Tibial nerve (tissue), 4 donors: ENCODE data around the gene UBE4A. TPM values are rescaled to one million over a fixed set of nuclear protein-coding genes. Genes with fewer than 3 reads are reported as not detected.

Source experiments
- DNase-seq, 2 donors: peaks; one replicate each; pipeline ENCODE4 v3.0.0-alpha.2; 2019; ENCODE audit warnings: low spot score in 2 of 2
- H3K27ac ChIP-seq, 4 donors: fragments of 200-600 bp; sonication (generic) in 3 of 4; one replicate each; pipeline ENCODE4 v1.5.1; 2017 to 2019; ENCODE audit warnings: mild to moderate bottlenecking in 1 of 4
- H3K27me3 ChIP-seq, 2 donors: fragments of 200-600 bp; sonication (generic) in 1 of 2; one replicate each; pipeline versions ENCODE4 v1.5.1 to v1.6.0; 2017 to 2019
- H3K36me3 ChIP-seq, 3 donors: fragments of 200-600 bp; sonication (generic); one replicate each; pipeline ENCODE4 v1.5.1; 2018 to 2019
- H3K4me1 ChIP-seq, 4 donors: fragments of 200-600 bp; sonication (generic) in 3 of 4; one replicate each; pipeline ENCODE4 v1.5.1; 2017 to 2019
- H3K4me3 ChIP-seq, 4 donors: fragments of 200-600 bp; sonication (generic) in 3 of 4; one replicate each; pipeline ENCODE4 v1.5.1; 2017 to 2019; ENCODE audit warnings: mild to moderate bottlenecking in 1 of 4, moderate library complexity in 1 of 4
- H3K9me3 ChIP-seq, 4 donors: fragments of 200-600 bp; sonication (generic) in 3 of 4; one replicate each; pipeline ENCODE4 v1.5.1; 2017 to 2019
- EP300 ChIP-seq, 2 donors: sonication (generic); formaldehyde crosslinking; IDR thresholded peaks; one replicate each; pipeline ENCODE4 v1.6.1; 2017; ENCODE audit warnings: antibody characterized with exemption in 2 of 2, mild to moderate bottlenecking in 1 of 2
- POLR2A ChIP-seq, 2 donors: fragments of 450-650 bp; IDR thresholded peaks; one replicate each; pipeline ENCODE4 v1.6.1; 2017; ENCODE audit warnings: antibody characterized with exemption in 2 of 2, mild to moderate bottlenecking in 2 of 2, moderate library complexity in 2 of 2
- WGBS, 2 donors: methylation state at CpG; one replicate each; pipeline ENCODE4 v1.1.5; 2018; 5-methylcytosine and 5-hydroxymethylcytosine counted together
- total RNA-seq, 4 donors: library from RNA; depleted of rRNA; stranded (reverse); fragments of >200 nt; gene quantifications; one replicate each; pipeline ENCODE4 v1.1.0, GENCODE V29; 2016
- TF ChIP-seq, protein P1 (sequence below), 5 experiments: fragments of 200-600 bp in 3 of 5; fragments of 450-650 bp in 2 of 5; sonication (generic) in 3 of 5; IDR thresholded peaks; one replicate each; pipeline ENCODE4 v1.5.1; 2016 to 2019; ENCODE audit warnings: antibody characterized with exemption in 5 of 5, mild to moderate bottlenecking in 3 of 5, moderate library complexity in 2 of 5

UBE4A gene
- total RNA-seq, 4 donors from 2014 or later: 38.4 to 48.5 (median 41.4) TPM

DNA sequence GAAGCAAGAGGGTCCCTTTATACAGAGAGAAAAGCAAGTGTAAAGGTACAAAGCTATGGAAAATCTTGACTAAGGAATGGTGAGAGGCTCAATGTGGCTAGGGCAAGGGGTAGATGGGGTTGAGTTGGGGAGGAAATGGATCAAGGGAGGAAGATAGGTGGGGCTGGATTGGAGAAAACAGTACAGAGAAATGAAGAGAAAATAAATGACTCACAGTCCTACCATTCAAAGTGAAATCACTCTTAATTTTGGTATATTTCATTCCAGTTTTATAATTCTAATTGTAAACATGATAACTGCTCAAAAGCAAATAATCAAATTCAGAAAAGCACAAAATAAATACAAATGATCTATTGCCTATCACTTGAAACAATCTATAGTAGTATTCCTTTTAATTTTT lies 16.6 kb downstream of the UBE4A start:
- Histone ChIP-seq H3K36me3 (peaks cover 6 to 99% (median 19%) of the 10 kb centered on the region in 3 donors), H3K27me3 (no peaks in the 10 kb centered on the region), H3K4me1 (no peaks in the 10 kb centered on the region), H3K27ac (no peak overlapping the region), H3K9me3 (no peaks in the 10 kb centered on the region), H3K4me3 (no peak overlapping the region)
- TF ChIP-seq, protein P1, sequence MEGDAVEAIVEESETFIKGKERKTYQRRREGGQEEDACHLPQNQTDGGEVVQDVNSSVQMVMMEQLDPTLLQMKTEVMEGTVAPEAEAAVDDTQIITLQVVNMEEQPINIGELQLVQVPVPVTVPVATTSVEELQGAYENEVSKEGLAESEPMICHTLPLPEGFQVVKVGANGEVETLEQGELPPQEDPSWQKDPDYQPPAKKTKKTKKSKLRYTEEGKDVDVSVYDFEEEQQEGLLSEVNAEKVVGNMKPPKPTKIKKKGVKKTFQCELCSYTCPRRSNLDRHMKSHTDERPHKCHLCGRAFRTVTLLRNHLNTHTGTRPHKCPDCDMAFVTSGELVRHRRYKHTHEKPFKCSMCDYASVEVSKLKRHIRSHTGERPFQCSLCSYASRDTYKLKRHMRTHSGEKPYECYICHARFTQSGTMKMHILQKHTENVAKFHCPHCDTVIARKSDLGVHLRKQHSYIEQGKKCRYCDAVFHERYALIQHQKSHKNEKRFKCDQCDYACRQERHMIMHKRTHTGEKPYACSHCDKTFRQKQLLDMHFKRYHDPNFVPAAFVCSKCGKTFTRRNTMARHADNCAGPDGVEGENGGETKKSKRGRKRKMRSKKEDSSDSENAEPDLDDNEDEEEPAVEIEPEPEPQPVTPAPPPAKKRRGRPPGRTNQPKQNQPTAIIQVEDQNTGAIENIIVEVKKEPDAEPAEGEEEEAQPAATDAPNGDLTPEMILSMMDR (IDR thresholded peaks at IDR 0.05): no peak
- no peak for TF ChIP-seq EP300 (IDR thresholded peaks at IDR 0.05)
- TF ChIP-seq POLR2A (IDR thresholded peaks at IDR 0.05): no peak
- DNase-seq: no peak

DNA sequence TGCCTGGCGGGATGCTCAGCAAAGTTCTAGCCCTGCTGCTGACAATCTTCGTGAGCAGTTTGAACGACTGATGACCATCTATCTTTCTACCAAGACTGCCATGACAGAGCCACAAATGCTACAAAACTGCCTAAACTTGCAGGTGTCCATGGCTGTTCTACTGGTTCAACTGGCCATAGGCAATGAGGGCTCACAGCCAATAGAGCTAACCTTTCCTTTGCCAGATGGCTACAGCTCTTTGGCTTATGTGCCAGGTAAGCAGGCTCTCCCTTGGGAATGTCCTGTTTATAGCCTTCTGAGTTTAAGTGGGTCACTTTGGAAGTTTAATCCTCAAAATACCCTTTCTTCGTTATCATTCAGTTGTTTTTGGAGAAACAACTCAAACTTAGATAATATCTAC lies 20.1 kb downstream of the UBE4A start:
- Histone ChIP-seq H3K4me3 (no peak overlapping the region), H3K36me3 (peaks cover 2 to 99% (median 13%) of the 10 kb centered on the region in 3 donors)

GRCh38 chr11:118380571-118380970 lies 21.2 kb downstream of the UBE4A start:
- no peak for DNase-seq
- H3K4me1 ChIP-seq: no peaks in the 10 kb centered on the region
- H3K9me3 ChIP-seq: no peaks in the 10 kb centered on the region
- no peaks in the 10 kb centered on the region for H3K27me3 ChIP-seq
- H3K4me3 ChIP-seq: no peak overlapping the region
- H3K27ac ChIP-seq: no peak overlapping the region
- H3K36me3 ChIP-seq: peaks cover 2 to 99% (median 22%) of the 10 kb centered on the region in 3 donors
- no peak for TF ChIP-seq POLR2A (IDR thresholded peaks at IDR 0.05)
- TF ChIP-seq EP300 (IDR thresholded peaks at IDR 0.05): no peak
- TF ChIP-seq, protein P1 (IDR thresholded peaks at IDR 0.05): no peak

More for the DNA sequence above, 20.1 kb downstream of the UBE4A start:
- WGBS, 2 donors: 90% methylated on average over 4 of the region's 4 CpGs
- no peak for DNase-seq
- H3K27ac ChIP-seq: no peak overlapping the region
- no peaks in the 10 kb centered on the region for H3K4me1 ChIP-seq
- TF ChIP-seq, protein P1 (IDR thresholded peaks at IDR 0.05): no peak
- TF ChIP-seq EP300 (IDR thresholded peaks at IDR 0.05): no peak
- no peak for TF ChIP-seq POLR2A (IDR thresholded peaks at IDR 0.05)
- no peaks in the 10 kb centered on the region for H3K9me3 ChIP-seq
- no peaks in the 10 kb centered on the region for H3K27me3 ChIP-seq

- 93% methylated on average over 3 of the region's 3 CpGs for WGBS, 2 donors
- H3K4me3 ChIP-seq: no peak overlapping the region
- H3K9me3 ChIP-seq: no peaks in the 10 kb centered on the region
- H3K4me1 ChIP-seq: no peaks in the 10 kb centered on the region
- H3K27me3 ChIP-seq: no peaks in the 10 kb centered on the region
- no peak for DNase-seq
- H3K27ac ChIP-seq: no peak overlapping the region
- H3K36me3 ChIP-seq: peaks cover 2 to 100% (median 32%) of the 10 kb centered on the region in 3 donors
- TF ChIP-seq, protein P1 (IDR thresholded peaks at IDR 0.05): no peak
- TF ChIP-seq EP300 (IDR thresholded peaks at IDR 0.05): no peak
- no peak for TF ChIP-seq POLR2A (IDR thresholded peaks at IDR 0.05)
These were observed 23.6 kb downstream of the UBE4A start for GRCh38 chr11:118382954-118383353.

GRCh38 chr11:118383657-118384056 lies 24.3 kb downstream of the UBE4A start:
- 95 to 96% methylated on average over 3 of the region's 3 CpGs for WGBS, 2 donors
- H3K36me3 ChIP-seq: peaks cover 2 to 100% (median 32%) of the 10 kb centered on the region in 3 donors
- no peaks in the 10 kb centered on the region for H3K4me1 ChIP-seq
- DNase-seq: no peak
- H3K27ac ChIP-seq: no peak overlapping the region
- H3K27me3 ChIP-seq: no peaks in the 10 kb centered on the region
- no peak overlapping the region for H3K4me3 ChIP-seq
- no peaks in the 10 kb centered on the region for H3K9me3 ChIP-seq
- TF ChIP-seq, protein P1 (IDR thresholded peaks at IDR 0.05): no peak
- TF ChIP-seq EP300 (IDR thresholded peaks at IDR 0.05): no peak
- no peak for TF ChIP-seq POLR2A (IDR thresholded peaks at IDR 0.05)
